H9 (cell line): ENCODE data around the gene KRT6A. TPM values are rescaled to one million over a fixed set of nuclear protein-coding genes. Genes with fewer than 3 reads are reported as not detected.

Source experiments
- DNase-seq: peaks from one replicate; pipeline ENCODE4 v3.0.0-alpha.2; 2017
- H2AFZ ChIP-seq: one replicate; pipeline ENCODE4 v1.6.1; 2013; ENCODE audit warnings: mild to moderate bottlenecking, low read length, control low read depth, moderate library complexity
- H2AK5ac ChIP-seq: 2 replicates; pipeline ENCODE4 v1.6.1; 2013; ENCODE audit warnings: low read length, control low read depth, mixed read lengths; ENCODE audit not compliant: insufficient read length
- H2BK120ac ChIP-seq: one replicate; pipeline ENCODE4 v1.6.1; 2013; ENCODE audit warnings: low read depth, mild to moderate bottlenecking, low read length, control low read depth, inconsistent platforms; ENCODE audit not compliant: poor library complexity, severe bottlenecking
- H2BK12ac ChIP-seq: 2 replicates; pipeline ENCODE4 v1.6.1; 2013; ENCODE audit warnings: low read length, control low read depth, mixed read lengths, low read depth; ENCODE audit not compliant: insufficient read length
- H2BK15ac ChIP-seq: 2 replicates; pipeline ENCODE4 v1.6.1; 2013; ENCODE audit warnings: low read depth, low read length, control low read depth
- H2BK20ac ChIP-seq: one replicate; pipeline ENCODE4 v1.6.1; 2013; ENCODE audit warnings: low read depth, mild to moderate bottlenecking, low read length, control low read depth, inconsistent platforms; ENCODE audit not compliant: poor library complexity, severe bottlenecking
- H2BK5ac ChIP-seq: 2 replicates; pipeline ENCODE4 v1.6.1; 2013; ENCODE audit warnings: low read length, control low read depth, mixed read lengths; ENCODE audit not compliant: insufficient read length
- H3K14ac ChIP-seq: 2 replicates; pipeline ENCODE4 v1.6.1; 2013; ENCODE audit warnings: low read length, control low read depth; ENCODE audit not compliant: insufficient read depth
- H3K18ac ChIP-seq: 2 replicates; pipeline ENCODE4 v1.6.1; 2013; ENCODE audit warnings: low read depth, mild to moderate bottlenecking, mixed read lengths, low read length, control low read depth; ENCODE audit not compliant: insufficient read length
- H3K23ac ChIP-seq: 2 replicates; pipeline ENCODE4 v1.6.1; 2013; ENCODE audit warnings: low read length, control low read depth, mixed read lengths, low read depth; ENCODE audit not compliant: insufficient read length
- H3K23me2 ChIP-seq: 2 replicates; pipeline ENCODE4 v1.6.1; 2013; ENCODE audit warnings: low read depth, mild to moderate bottlenecking, mixed read lengths, low read length, control low read depth; ENCODE audit not compliant: insufficient read length, poor library complexity, severe bottlenecking
- H3K27ac ChIP-seq: 2 replicates; pipeline ENCODE4 v1.5.1; 2013; ENCODE audit warnings: low read length, control low read depth, mixed read lengths, low read depth; ENCODE audit not compliant: insufficient read length
- H3K27me3 ChIP-seq: 2 replicates; pipeline ENCODE4 v1.6.1; 2013; ENCODE audit warnings: low read length, control low read depth, inconsistent platforms; ENCODE audit not compliant: insufficient read depth
- H3K4ac ChIP-seq: 2 replicates; pipeline ENCODE4 v1.6.1; 2013; ENCODE audit warnings: low read depth, mild to moderate bottlenecking, control low read depth, inconsistent platforms, low read length, moderate library complexity
- H3K4me1 ChIP-seq: 2 replicates; pipeline ENCODE4 v1.6.1; 2013; ENCODE audit warnings: low read length, control low read depth, inconsistent platforms; ENCODE audit not compliant: insufficient read depth
- H3K4me2 ChIP-seq: 2 replicates; pipeline ENCODE4 v1.6.1; 2013; ENCODE audit warnings: low read length, control low read depth, mixed read lengths; ENCODE audit not compliant: insufficient read length, insufficient read depth
- H3K56ac ChIP-seq: 2 replicates; pipeline ENCODE4 v1.6.1; 2013; ENCODE audit warnings: low read depth, mild to moderate bottlenecking, mixed read lengths, low read length, control low read depth; ENCODE audit not compliant: insufficient read length
- H3K79me1 ChIP-seq: 2 replicates; pipeline ENCODE4 v1.6.1; 2013; ENCODE audit warnings: low read depth, mild to moderate bottlenecking, moderate library complexity, low read length, control low read depth, inconsistent platforms; ENCODE audit not compliant: insufficient read depth, poor library complexity, severe bottlenecking
- H3K79me2 ChIP-seq: 2 replicates; pipeline ENCODE4 v1.6.1; 2013; ENCODE audit warnings: low read length, control low read depth, inconsistent platforms; ENCODE audit not compliant: insufficient read depth
- H3K9ac ChIP-seq: 2 replicates; pipeline ENCODE4 v1.6.1; 2013; ENCODE audit warnings: low read length, control low read depth, mixed read lengths; ENCODE audit not compliant: insufficient read length; ENCODE audit errors: extremely low read depth
- H3K9me3 ChIP-seq: one replicate; pipeline ENCODE4 v1.6.1; 2013; ENCODE audit warnings: low read depth, low read length, inconsistent platforms; ENCODE audit not compliant: control insufficient read depth
- H3T11ph ChIP-seq: one replicate; pipeline ENCODE4 v1.6.1; 2013; ENCODE audit warnings: mild to moderate bottlenecking, low read length, control low read depth, inconsistent platforms
- H4K20me1 ChIP-seq: one replicate; pipeline ENCODE4 v1.6.1; 2013; ENCODE audit not compliant: control insufficient read depth, insufficient read length, insufficient read depth
- H4K5ac ChIP-seq: 2 replicates; pipeline ENCODE4 v1.6.1; 2013; ENCODE audit warnings: low read depth, mild to moderate bottlenecking, mixed read lengths, low read length, control low read depth; ENCODE audit not compliant: insufficient read length
- H4K8ac ChIP-seq: replicated peaks from 2 replicates; pipeline ENCODE4 v1.6.1; 2013; ENCODE audit warnings: low read length, control low read depth, mixed read lengths, low read depth; ENCODE audit not compliant: insufficient read length
- H4K91ac ChIP-seq: 2 replicates; pipeline ENCODE4 v1.6.1; 2013; ENCODE audit warnings: low read depth, mild to moderate bottlenecking, moderate library complexity, mixed read lengths, low read length, control low read depth; ENCODE audit not compliant: insufficient read length
- H3K27ac Mint-ChIP-seq, 3 experiments: 2 replicates in 2 of 3; 3 replicates in 1 of 3; pipeline ENCODE4 v1.8.0; 2020 to 2021; ENCODE audit warnings: mixed read lengths in 3 of 3, mild to moderate bottlenecking in 1 of 3, moderate library complexity in 1 of 3
- H3K27me3 Mint-ChIP-seq: 2 replicates; pipeline ENCODE4 v1.8.0; 2021; ENCODE audit warnings: low read depth, mild to moderate bottlenecking, moderate library complexity, mixed read lengths
- H3K36me3 Mint-ChIP-seq, 3 experiments: 2 replicates in 2 of 3; 3 replicates in 1 of 3; pipeline ENCODE4 v1.8.0; 2020 to 2021; ENCODE audit warnings: low read depth in 3 of 3, mixed read lengths in 3 of 3; ENCODE audit not compliant: insufficient read depth in 1 of 3
- H3K4me1 Mint-ChIP-seq, 2 experiments: 2 replicates each; pipeline ENCODE4 v1.8.0; 2020; ENCODE audit warnings: mixed read lengths in 2 of 2
- H3K4me3 Mint-ChIP-seq, 2 experiments: 2 replicates in 1 of 2; 3 replicates in 1 of 2; pipeline ENCODE4 v1.8.0; 2020 to 2021; ENCODE audit warnings: mild to moderate bottlenecking in 2 of 2, mixed read lengths in 2 of 2, moderate library complexity in 1 of 2
- H3K9me3 Mint-ChIP-seq, 2 experiments: 2 replicates in 1 of 2; 3 replicates in 1 of 2; pipeline ENCODE4 v1.8.0; 2020; ENCODE audit warnings: mild to moderate bottlenecking in 2 of 2, mixed read lengths in 2 of 2, moderate library complexity in 1 of 2
- CTCF ChIP-seq: fragments of 200-600 bp; sonication (generic); conservative IDR thresholded peaks from 3 replicates; pipeline ENCODE4 v1.8.0; 2021; ENCODE audit warnings: antibody characterized with exemption, mild to moderate bottlenecking
- WGBS: extraction: QIAGEN DNeasy Blood & Tissue Kit; methylation state at CpG from one replicate; pipeline ENCODE4 v1.1.7; 2013; ENCODE audit warnings: missing lambda C conversion rate, low lambda C conversion rate, mixed read lengths; ENCODE audit not compliant: insufficient read length; ENCODE audit errors: extremely low coverage; 5-methylcytosine and 5-hydroxymethylcytosine counted together
- total RNA-seq: library from RNA; stranded (reverse); gene quantifications from 2 replicates; pipeline ENCODE4 v1.2.1, GENCODE V29; 2021

The KRT6A gene
- total RNA-seq, 1 experiment from 2014 or later: not detected

DNA sequence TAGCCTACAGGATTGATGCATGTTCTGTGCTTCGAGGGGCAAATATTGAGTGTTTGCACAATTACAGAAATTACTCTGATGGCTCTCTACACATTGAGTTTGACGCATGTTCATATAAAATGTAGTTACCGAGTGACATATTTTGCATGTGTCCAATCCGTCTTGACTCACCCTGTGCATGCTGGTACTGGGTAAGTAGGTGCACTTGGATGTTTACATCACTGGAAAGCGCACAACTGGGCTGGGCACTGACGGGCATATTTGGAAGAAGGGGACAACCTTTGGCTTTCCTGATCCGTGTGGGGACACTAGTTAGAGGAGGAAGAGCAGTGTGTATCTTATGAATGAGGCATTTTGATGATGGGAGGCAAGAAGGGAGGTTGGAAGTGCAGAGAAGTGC is 4.9 kb upstream of the KRT6A start:
- Histone ChIP-seq H3K27me3 (no peaks in the 10 kb centered on the region), H2AFZ (no peak overlapping the region), H2BK15ac (no peak overlapping the region), H2BK20ac (no peak overlapping the region), H3K23me2 (no peaks in the 10 kb centered on the region), H3K79me1 (no peaks in the 10 kb centered on the region), H3K56ac (no peak overlapping the region), H3K14ac (no peak overlapping the region), H3T11ph (no peak overlapping the region), H3K4me2 (no peak overlapping the region), H3K4ac (no peak overlapping the region), H3K27ac (no peak overlapping the region), H3K9ac (no peak overlapping the region), H4K20me1 (no peaks in the 10 kb centered on the region), H4K8ac (no peak overlapping the region), H2BK12ac (no peak overlapping the region), H2BK5ac (no peak overlapping the region), H3K23ac (no peak overlapping the region), H2BK120ac (no peak overlapping the region), H3K79me2 (no peaks in the 10 kb centered on the region), H4K5ac (no peak overlapping the region), H3K4me1 (peaks cover 6% of the 10 kb centered on the region; the same call in 1 of the 2 replicates), H3K18ac (no peak overlapping the region), H2AK5ac (no peak overlapping the region), H4K91ac (no peak overlapping the region), H3K9me3 (no peaks in the 10 kb centered on the region)
- peaks cover 9% of the 10 kb centered on the region for H3K27me3 Mint-ChIP-seq
- WGBS: no CpG with 5 or more reads among the region's 7 CpGs
- TF ChIP-seq CTCF: no peak
- no peaks in the 10 kb centered on the region; a peak in 1 of 7 replicates for H3K36me3 Mint-ChIP-seq
- DNase-seq: no peak
- H3K9me3 Mint-ChIP-seq: 0 out of 5 replicates have a peak, but pooled peaks cover 0 to 3% of the 10 kb centered on the region in 2 experiments
- no peak overlapping the region for H3K4me3 Mint-ChIP-seq
- H3K27ac Mint-ChIP-seq: no peak overlapping the region
- H3K4me1 Mint-ChIP-seq: peaks cover 28 to 37% of the 10 kb centered on the region in 2 experiments
